ENCODE results near the gene PACSIN1.

PACSIN1 gene

GRCh38 chr6:34532230-34532629 lies 66.4 kb downstream of the PACSIN1 start:
- Histone ChIP-seq H3K4me2 (no peak overlapping the region), H3K36me3 (no peaks in the 10 kb centered on the region), H3K27ac (no peak overlapping the region), H4K20me1 (no peaks in the 10 kb centered on the region), H3K9ac (no peak overlapping the region), H3K9me3 (no peaks in the 10 kb centered on the region), H3K4me1 (peaks cover 10% of the 10 kb centered on the region), H3K27me3 (no peaks in the 10 kb centered on the region), H3K4me3 (no peak overlapping the region)
- no peak for TF ChIP-seq Cebpa-rat (IDR thresholded peaks at IDR 0.05)

GRCh38 chr6:34534146-34534545 lies 68.3 kb downstream of the PACSIN1 start:
- H3K36me3 ChIP-seq, result no peaks in the 10 kb centered on the region
- no peak overlapping the region for H3K4me2 ChIP-seq
- H3K27me3 ChIP-seq, result no peaks in the 10 kb centered on the region
- no peak for TF ChIP-seq Cebpa-rat (IDR thresholded peaks at IDR 0.05)
- peaks cover 4% of the 10 kb centered on the region; the same call in 1 of the 2 replicates for H3K4me1 ChIP-seq
- no peaks in the 10 kb centered on the region for H4K20me1 ChIP-seq
- no peak overlapping the region for H3K9ac ChIP-seq
- no peaks in the 10 kb centered on the region for H3K9me3 ChIP-seq
- H3K4me3 ChIP-seq, result no peak overlapping the region
- H3K27ac ChIP-seq, result no peak overlapping the region

GRCh38 chr6:34534656-34535055 lies 68.8 kb downstream of the PACSIN1 start:
- Histone ChIP-seq H3K27me3 (no peaks in the 10 kb centered on the region), H3K27ac (no peak overlapping the region), H3K4me2 (no peak overlapping the region), H3K36me3 (no peaks in the 10 kb centered on the region), H3K4me3 (no peak overlapping the region), H3K4me1 (peaks cover 4% of the 10 kb centered on the region; the same call in 1 of the 2 replicates), H3K9ac (no peak overlapping the region), H4K20me1 (no peaks in the 10 kb centered on the region), H3K9me3 (no peaks in the 10 kb centered on the region)
- TF ChIP-seq Cebpa-rat (IDR thresholded peaks at IDR 0.05), result no peak

GRCh38 chr6:34535199-34535598 lies 69.3 kb downstream of the PACSIN1 start:
- Histone ChIP-seq H3K27ac (no peak overlapping the region), H3K4me3 (no peak overlapping the region), H3K9ac (no peak overlapping the region), H4K20me1 (no peaks in the 10 kb centered on the region), H3K36me3 (no peaks in the 10 kb centered on the region), H3K27me3 (no peaks in the 10 kb centered on the region), H3K9me3 (no peaks in the 10 kb centered on the region), H3K4me2 (no peak overlapping the region), H3K4me1 (peaks cover 4% of the 10 kb centered on the region; the same call in 1 of the 2 replicates)
- no peak for TF ChIP-seq Cebpa-rat (IDR thresholded peaks at IDR 0.05)

GRCh38 chr6:34535646-34536045 lies 69.8 kb downstream of the PACSIN1 start:
- Histone ChIP-seq H3K36me3 (no peaks in the 10 kb centered on the region), H3K9ac (0 out of 2 replicates have a peak overlapping the region, but pooled peaks have one; percentile 7), H3K4me2 (no peak overlapping the region), H3K27me3 (no peaks in the 10 kb centered on the region), H4K20me1 (no peaks in the 10 kb centered on the region), H3K27ac (no peak overlapping the region), H3K9me3 (no peaks in the 10 kb centered on the region), H3K4me3 (no peak overlapping the region), H3K4me1 (peaks cover 4% of the 10 kb centered on the region; the same call in 1 of the 2 replicates)
- TF ChIP-seq Cebpa-rat (IDR thresholded peaks at IDR 0.05), result no peak

- H3K4me1 ChIP-seq, result peaks cover 4% of the 10 kb centered on the region; the same call in 1 of the 2 replicates
- H3K36me3 ChIP-seq, result no peaks in the 10 kb centered on the region
- no peaks in the 10 kb centered on the region for H3K27me3 ChIP-seq
- H4K20me1 ChIP-seq, result no peaks in the 10 kb centered on the region
- no peak overlapping the region for H3K4me2 ChIP-seq
- no peaks in the 10 kb centered on the region for H3K9me3 ChIP-seq
- H3K4me3 ChIP-seq, result no peak overlapping the region
- no peak for TF ChIP-seq Cebpa-rat (IDR thresholded peaks at IDR 0.05)
- H3K27ac ChIP-seq, result no peak overlapping the region
- 0 out of 2 replicates have a peak overlapping the region, but pooled peaks have one; percentile 7 for H3K9ac ChIP-seq
Observed at GRCh38 chr6:34536251-34536958, 70.5 kb downstream of the PACSIN1 start.

GRCh38 chr6:34536959-34537848 lies 71.3 kb downstream of the PACSIN1 start:
- TF ChIP-seq Cebpa-rat (IDR thresholded peaks at IDR 0.05), result no peak
- H3K4me1 ChIP-seq, result peaks cover 4% of the 10 kb centered on the region; the same call in 1 of the 2 replicates
- H3K9ac ChIP-seq, result no peak overlapping the region
- no peaks in the 10 kb centered on the region for H3K27me3 ChIP-seq
- no peaks in the 10 kb centered on the region for H3K36me3 ChIP-seq
- H3K4me2 ChIP-seq, result no peak overlapping the region
- H3K27ac ChIP-seq, result no peak overlapping the region
- H3K4me3 ChIP-seq, result no peak overlapping the region
- no peaks in the 10 kb centered on the region for H3K9me3 ChIP-seq
- H4K20me1 ChIP-seq, result no peaks in the 10 kb centered on the region

DNA sequence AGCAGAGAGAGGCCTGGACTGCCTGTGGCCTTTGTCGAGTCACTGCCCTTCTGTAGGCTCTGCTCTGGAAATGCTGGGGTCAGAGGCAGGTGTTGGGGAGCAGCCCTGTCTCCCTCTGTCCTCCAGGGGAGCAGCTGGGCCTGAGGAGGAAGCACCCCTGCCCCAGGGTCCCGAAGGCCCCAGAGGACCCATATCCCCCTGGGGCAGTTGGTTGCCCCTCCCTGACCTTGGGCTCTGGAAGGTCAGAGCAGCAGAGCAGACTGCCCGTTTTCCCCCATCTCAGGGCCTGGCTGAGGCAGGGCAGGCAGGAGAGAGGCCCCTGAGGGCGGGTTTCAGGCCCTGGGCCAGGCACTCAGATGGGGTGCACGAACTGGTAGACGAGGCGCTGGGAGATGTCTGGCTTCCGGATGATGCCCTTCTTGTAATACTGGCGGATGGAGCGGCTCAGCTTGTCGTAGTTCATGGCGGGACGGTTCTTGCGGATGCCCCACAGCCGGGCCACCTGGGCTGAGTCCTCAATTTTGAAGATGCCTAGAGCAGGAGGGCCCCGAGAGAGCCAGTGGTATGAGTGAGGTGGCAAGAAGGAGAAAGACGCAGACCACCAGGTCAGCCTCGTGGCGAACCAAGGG lies 72.2 kb downstream of the PACSIN1 start:
- Histone ChIP-seq H3K27me3 (no peaks in the 10 kb centered on the region), H3K27ac (no peak overlapping the region), H3K4me2 (no peak overlapping the region), H3K9me3 (no peaks in the 10 kb centered on the region), H3K36me3 (no peaks in the 10 kb centered on the region), H3K9ac (no peak overlapping the region), H3K4me3 (no peak overlapping the region), H3K4me1 (peaks cover 4% of the 10 kb centered on the region; the same call in 1 of the 2 replicates), H4K20me1 (no peaks in the 10 kb centered on the region)
- TF ChIP-seq Cebpa-rat (IDR thresholded peaks at IDR 0.05), result no peak

DNA sequence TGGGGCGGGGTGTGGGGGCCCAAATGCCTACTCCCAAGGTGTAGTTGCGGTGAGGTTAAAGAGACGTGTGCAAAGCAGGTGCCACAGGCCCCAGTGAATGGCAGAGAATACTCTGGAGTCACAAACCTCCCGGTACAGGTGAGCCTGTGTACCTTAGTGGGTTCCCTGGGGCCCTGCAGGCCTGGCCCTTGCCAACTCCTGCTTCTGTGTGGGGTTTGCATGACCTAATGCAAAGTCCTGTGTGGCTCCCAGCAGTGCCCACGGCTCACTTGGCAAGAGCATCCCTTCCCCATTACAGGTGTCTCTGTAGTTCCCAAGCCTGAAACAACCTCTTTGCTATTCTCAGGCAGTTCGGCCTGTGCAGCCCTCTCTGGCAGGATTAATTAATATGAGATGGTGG lies 72.7 kb downstream of the PACSIN1 start:
- no peaks in the 10 kb centered on the region for H4K20me1 ChIP-seq
- H3K9me3 ChIP-seq, result no peaks in the 10 kb centered on the region
- H3K27me3 ChIP-seq, result no peaks in the 10 kb centered on the region
- no peak overlapping the region for H3K9ac ChIP-seq
- H3K4me3 ChIP-seq, result no peak overlapping the region
- no peaks in the 10 kb centered on the region for H3K36me3 ChIP-seq
- peaks cover 4% of the 10 kb centered on the region; the same call in 1 of the 2 replicates for H3K4me1 ChIP-seq
- H3K4me2 ChIP-seq, result no peak overlapping the region
- H3K27ac ChIP-seq, result no peak overlapping the region
- no peak for TF ChIP-seq Cebpa-rat (IDR thresholded peaks at IDR 0.05)

Data from BLaER1 (cell line).